PC-9 (cell line): ENCODE results near the gene WASL. TPM values are rescaled to one million over a fixed set of nuclear protein-coding genes. Genes with fewer than 3 reads are reported as not detected.

Experiments used
- BruUV-seq: library from RNA; stranded (reverse); fragments of 400-500 nt; replicated peaks from 2 replicates; lab custom pipeline; 2021; lab: Mats Ljungman, UMichigan
- CTCF ChIA-PET: fragments of 300-600 bp; sonication (Branson Sonifier 250); formaldehyde crosslinking; loops from one replicate; lab custom pipeline; 2022; ENCODE audit warnings: antibody characterized with exemption; lab: Charles Lee
- POLR2A ChIA-PET: fragments of 300-600 bp; sonication (Branson Sonifier 250); formaldehyde crosslinking; loops from one replicate; lab custom pipeline; 2022; ENCODE audit warnings: antibody characterized with exemption; ENCODE audit not compliant: unreplicated experiment; lab: Charles Lee
- DNase-seq, 2 experiments: peaks; one replicate each; pipeline versions ENCODE4 v3.0.0 to v3.0.0-alpha.2; 2015 to 2022; ENCODE audit warnings: mixed read lengths in 1 of 2
- H2AFZ ChIP-seq: fragments of 200-600 bp; sonication (generic); 2 replicates; pipeline ENCODE4 v1.8.1; 2017; ENCODE audit warnings: antibody characterized with exemption
- H3F3A ChIP-seq: fragments of 200-600 bp; sonication (generic); 2 replicates; pipeline ENCODE4 v1.8.1; 2017; ENCODE audit warnings: antibody characterized with exemption, mild to moderate bottlenecking, low read depth; ENCODE audit not compliant: insufficient read depth
- H3K27ac ChIP-seq: fragments of 200-600 bp; sonication (generic); 2 replicates; pipeline ENCODE4 v1.6.1; 2016; ENCODE audit warnings: mixed run types
- H3K27me3 ChIP-seq: fragments of 200-600 bp; sonication (generic); 2 replicates; pipeline ENCODE4 v1.6.1; 2016; ENCODE audit warnings: low read depth, mixed run types; ENCODE audit not compliant: insufficient read depth
- H3K36me3 ChIP-seq: fragments of 200-600 bp; sonication (generic); 2 replicates; pipeline ENCODE4 v1.6.1; 2016; ENCODE audit warnings: low read depth, mixed run types
- H3K4me1 ChIP-seq: fragments of 200-600 bp; sonication (generic); replicated peaks from 2 replicates; pipeline ENCODE4 v1.6.1; 2016; ENCODE audit warnings: mixed run types; ENCODE audit not compliant: insufficient read depth
- H3K4me2 ChIP-seq: fragments of 200-600 bp; sonication (generic); 2 replicates; pipeline ENCODE4 v1.6.1; 2017; ENCODE audit warnings: mixed run types
- H3K4me3 ChIP-seq: fragments of 200-600 bp; sonication (generic); 2 replicates; pipeline ENCODE4 v1.6.1; 2016; ENCODE audit warnings: mixed run types
- H3K79me2 ChIP-seq: fragments of 200-600 bp; sonication (generic); 2 replicates; pipeline ENCODE4 v1.6.1; 2017; ENCODE audit warnings: low read depth, mixed run types
- H3K9me2 ChIP-seq: fragments of 200-600 bp; sonication (generic); 2 replicates; pipeline ENCODE4 v1.8.1; 2017; ENCODE audit warnings: mild to moderate bottlenecking; ENCODE audit not compliant: insufficient read depth
- H3K9me3 ChIP-seq: fragments of 200-600 bp; sonication (generic); 2 replicates; pipeline ENCODE4 v1.8.1; 2016; ENCODE audit warnings: low read depth; ENCODE audit not compliant: insufficient read depth
- H4K20me1 ChIP-seq: fragments of 200-600 bp; sonication (generic); 2 replicates; pipeline ENCODE4 v1.8.1; 2017; ENCODE audit not compliant: insufficient read depth
- EZH2 ChIP-seq: fragments of 200-600 bp; sonication (generic); IDR thresholded peaks from 2 replicates; pipeline ENCODE4 v1.8.0; 2017; ENCODE audit warnings: antibody characterized with exemption, low read depth
- intact Hi-C: fragments of 100-400 bp; cut with micrococcal nuclease; formaldehyde crosslinking; loops from one replicate; pipeline ENCODE4 v1.10.0; 2022; ENCODE audit not compliant: unreplicated experiment
- total RNA-seq: library from RNA; stranded (reverse); gene quantifications from 2 replicates; pipeline ENCODE4 v1.2.3, GENCODE V29; 2021
- TF ChIP-seq, protein P1 (sequence below): fragments of 200-600 bp; sonication (generic); conservative IDR thresholded peaks from 2 replicates; pipeline ENCODE4 v1.6.1; 2017; ENCODE audit warnings: mixed run types, antibody characterized with exemption, mild to moderate bottlenecking, moderate library complexity

WASL gene
- total RNA-seq, 1 experiment from 2014 or later, result 40.3 TPM

DNA sequence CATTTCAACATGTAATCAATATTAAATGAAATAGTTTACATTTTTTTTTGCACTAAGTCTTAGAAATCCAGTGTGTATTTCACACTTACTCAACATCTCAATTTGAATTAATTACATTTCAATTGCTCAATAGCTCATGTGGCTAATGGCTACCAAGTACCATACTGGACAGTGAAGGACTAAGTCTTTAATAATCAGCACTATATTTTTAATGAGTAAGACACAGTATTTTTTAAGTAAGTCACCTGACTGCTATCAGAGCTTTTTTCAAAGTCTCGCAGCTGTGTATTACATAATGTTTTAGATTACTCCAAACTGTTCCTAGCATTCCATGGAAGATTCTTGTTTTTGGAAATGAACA is 19.6 kb downstream of the WASL start:
- H3K27ac ChIP-seq, result no peak overlapping the region
- intact Hi-C loops, result no loop called here
- POLR2A ChIA-PET, result no interaction called here
- TF ChIP-seq EZH2, result no peak
- TF ChIP-seq, protein P1, sequence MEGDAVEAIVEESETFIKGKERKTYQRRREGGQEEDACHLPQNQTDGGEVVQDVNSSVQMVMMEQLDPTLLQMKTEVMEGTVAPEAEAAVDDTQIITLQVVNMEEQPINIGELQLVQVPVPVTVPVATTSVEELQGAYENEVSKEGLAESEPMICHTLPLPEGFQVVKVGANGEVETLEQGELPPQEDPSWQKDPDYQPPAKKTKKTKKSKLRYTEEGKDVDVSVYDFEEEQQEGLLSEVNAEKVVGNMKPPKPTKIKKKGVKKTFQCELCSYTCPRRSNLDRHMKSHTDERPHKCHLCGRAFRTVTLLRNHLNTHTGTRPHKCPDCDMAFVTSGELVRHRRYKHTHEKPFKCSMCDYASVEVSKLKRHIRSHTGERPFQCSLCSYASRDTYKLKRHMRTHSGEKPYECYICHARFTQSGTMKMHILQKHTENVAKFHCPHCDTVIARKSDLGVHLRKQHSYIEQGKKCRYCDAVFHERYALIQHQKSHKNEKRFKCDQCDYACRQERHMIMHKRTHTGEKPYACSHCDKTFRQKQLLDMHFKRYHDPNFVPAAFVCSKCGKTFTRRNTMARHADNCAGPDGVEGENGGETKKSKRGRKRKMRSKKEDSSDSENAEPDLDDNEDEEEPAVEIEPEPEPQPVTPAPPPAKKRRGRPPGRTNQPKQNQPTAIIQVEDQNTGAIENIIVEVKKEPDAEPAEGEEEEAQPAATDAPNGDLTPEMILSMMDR, result no peak
- H3F3A ChIP-seq, result peaks cover 20% of the 10 kb centered on the region
- H3K27me3 ChIP-seq, result no peaks in the 10 kb centered on the region
- peaks cover 100% of the 10 kb centered on the region for H3K79me2 ChIP-seq
- H3K4me1 ChIP-seq, result peaks cover 30% of the 10 kb centered on the region
- H3K4me3 ChIP-seq, result no peak overlapping the region
- H3K36me3 ChIP-seq, result peaks cover 4% of the 10 kb centered on the region
- CTCF ChIA-PET, result no interaction called here
- H3K9me2 ChIP-seq, result peaks cover 8% of the 10 kb centered on the region; the same call in 1 of the 2 replicates
- 0 out of 2 replicates have a peak, but pooled peaks cover 2% of the 10 kb centered on the region for H3K9me3 ChIP-seq
- no TSS peak for BruUV-seq
- peaks cover 5% of the 10 kb centered on the region; the same call in 1 of the 2 replicates for H4K20me1 ChIP-seq
- DNase-seq, result no peak
- H2AFZ ChIP-seq, result no peak overlapping the region
- no peak overlapping the region for H3K4me2 ChIP-seq

DNA sequence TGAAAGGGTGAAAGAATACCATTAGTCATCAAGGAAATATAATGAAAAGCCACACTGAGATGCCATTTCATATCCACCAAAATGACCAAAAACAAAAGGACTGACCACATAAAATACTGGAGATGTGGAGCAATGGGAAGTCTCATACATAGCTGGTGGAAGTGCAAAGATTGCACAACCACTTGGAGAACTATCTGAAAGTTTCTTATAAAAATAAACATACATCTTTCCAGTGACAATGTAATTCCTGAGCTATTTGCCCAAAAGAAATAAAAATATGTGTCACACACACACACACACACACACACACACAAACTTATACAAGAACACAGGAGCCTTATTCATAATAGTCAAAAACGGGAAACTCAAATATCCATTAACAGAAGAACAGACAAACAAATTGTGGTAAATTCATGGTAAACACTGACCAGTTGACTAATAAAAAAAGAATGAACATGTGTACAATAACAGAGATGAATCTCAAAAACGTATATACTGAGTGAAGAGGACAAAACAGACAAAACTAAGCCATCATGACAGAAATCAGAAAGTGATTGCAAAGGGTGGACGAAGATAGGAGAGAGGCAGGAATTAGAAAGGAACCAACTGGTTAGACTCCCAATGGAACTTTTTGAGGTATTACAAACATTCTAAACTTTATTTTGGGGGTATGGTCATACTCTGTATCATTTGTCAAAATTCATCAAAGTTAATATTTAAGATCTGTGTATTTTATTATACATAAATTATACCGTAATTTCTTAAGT is 21.5 kb downstream of the WASL start:
- Histone ChIP-seq H3K27ac (peak overlapping the region; percentile 52), H3K36me3 (no peaks in the 10 kb centered on the region; the same call in 1 of the 2 replicates), H3K4me2 (peak overlapping the region; percentile 55), H3F3A (peaks cover 22% of the 10 kb centered on the region), H3K79me2 (peaks cover 100% of the 10 kb centered on the region), H3K27me3 (no peaks in the 10 kb centered on the region), H3K4me3 (no peak overlapping the region), H3K9me2 (peaks cover 8% of the 10 kb centered on the region; the same call in 1 of the 2 replicates), H3K9me3 (no peaks in the 10 kb centered on the region), H4K20me1 (peaks cover 5% of the 10 kb centered on the region; the same call in 1 of the 2 replicates), H3K4me1 (peaks cover 30% of the 10 kb centered on the region), H2AFZ (no peak overlapping the region)
- intact Hi-C loops, result loop anchor here (1.0 kb wide), 1 partner anchor 20 kb away; no protein-coding TSS in a partner anchor
- ChIA-PET CTCF (interaction anchor here (0.7 kb wide), 1 partner anchor 19 kb away, joined by 3 read pairs; no protein-coding TSS in a partner anchor), POLR2A (no interaction called here)
- no TSS peak for BruUV-seq
- DNase-seq, result peak; percentile 24 to 86
- TF ChIP-seq, protein P1, result no peak
- TF ChIP-seq EZH2, result no peak

DNA sequence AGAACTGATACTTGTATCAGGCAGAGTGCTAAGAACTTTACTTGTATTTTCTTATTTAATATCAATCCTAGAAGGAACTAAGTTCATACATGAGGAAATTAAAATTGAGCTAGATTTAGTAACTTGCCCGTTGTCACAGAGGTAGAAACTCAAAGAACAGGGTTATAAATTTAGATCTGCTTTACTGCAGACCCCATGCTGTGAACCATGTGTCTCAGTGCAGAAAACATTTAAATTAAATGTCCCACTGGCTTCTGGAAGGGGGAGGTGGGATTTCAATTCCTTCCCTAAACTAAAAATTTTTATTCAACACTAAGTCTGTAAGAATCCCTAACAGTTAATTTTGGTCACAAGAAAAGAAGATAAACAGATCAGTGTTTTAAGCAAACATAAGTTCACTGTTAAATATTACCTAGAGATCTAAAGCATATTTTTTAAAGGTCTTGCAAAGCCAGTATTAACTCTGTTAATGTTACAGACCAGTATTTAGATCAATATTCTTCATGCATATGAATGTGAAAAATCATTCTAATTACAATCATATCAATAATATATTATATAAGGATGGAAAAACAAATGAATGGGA is 23.1 kb downstream of the WASL start:
- no peak overlapping the region for H2AFZ ChIP-seq
- H4K20me1 ChIP-seq, result peaks cover 5% of the 10 kb centered on the region; the same call in 1 of the 2 replicates
- H3K4me3 ChIP-seq, result no peak overlapping the region
- ChIA-PET POLR2A (no interaction called here), CTCF (no interaction called here)
- no peaks in the 10 kb centered on the region for H3K27me3 ChIP-seq
- peaks cover 24% of the 10 kb centered on the region for H3F3A ChIP-seq
- H3K9me2 ChIP-seq, result peaks cover 8% of the 10 kb centered on the region; the same call in 1 of the 2 replicates
- H3K9me3 ChIP-seq, result no peaks in the 10 kb centered on the region
- peaks cover 99% of the 10 kb centered on the region for H3K79me2 ChIP-seq
- H3K27ac ChIP-seq, result no peak overlapping the region
- H3K4me1 ChIP-seq, result peaks cover 40% of the 10 kb centered on the region
- intact Hi-C loops, result no loop called here
- TF ChIP-seq, protein P1, result no peak
- TF ChIP-seq EZH2, result no peak
- no peak for DNase-seq
- H3K36me3 ChIP-seq, result no peaks in the 10 kb centered on the region; the same call in 1 of the 2 replicates
- no TSS peak for BruUV-seq
- no peak overlapping the region for H3K4me2 ChIP-seq
